Measurements from ENCODE around the gene TBX5.
"Not testable (repeated sequence)": the region's sequence is repeated elsewhere in the genome, so short reads cannot be mapped to it uniquely, and the experiment has no call there.

Gene TBX5

GRCh38 chr12:114384739-114385138, 21.2 kb downstream of the TBX5 start:
- DNase-seq (ENCODE audit: low read depth) = no peak

- DNase-seq (ENCODE audit: low read depth) = no peak
Observed at GRCh38 chr12:114381177-114381576, 24.8 kb downstream of the TBX5 start.

GRCh38 chr12:114371733-114372132, 34.2 kb downstream of the TBX5 start:
- DNase-seq (ENCODE audit: low read depth) = no peak

- no peak for DNase-seq (ENCODE audit: low read depth)
Observed at GRCh38 chr12:114371250-114371649, 34.7 kb downstream of the TBX5 start.

GRCh38 chr12:114368685-114369452, 37.1 kb downstream of the TBX5 start:
- no peak for DNase-seq (ENCODE audit: low read depth)

GRCh38 chr12:114361992-114362391, 44.0 kb downstream of the TBX5 start:
- no peak for DNase-seq (ENCODE audit: low read depth)

- no peak for DNase-seq (ENCODE audit: low read depth)
Observed at GRCh38 chr12:114361545-114361944, 44.4 kb downstream of the TBX5 start.

GRCh38 chr12:114360485-114360884, 45.5 kb downstream of the TBX5 start:
- DNase-seq (ENCODE audit: low read depth) = no peak

- no peak for DNase-seq (ENCODE audit: low read depth)
Observed at GRCh38 chr12:114355389-114356088, 50.4 kb downstream of the TBX5 start.

GRCh38 chr12:114349239-114349638, 56.7 kb downstream of the TBX5 start:
- not testable (repeated sequence) for DNase-seq (ENCODE audit: low read depth)

- no peak for DNase-seq (ENCODE audit: low read depth)
Observed at GRCh38 chr12:114347861-114348260, 58.1 kb downstream of the TBX5 start.

GRCh38 chr12:114344831-114345230, 61.1 kb downstream of the TBX5 start:
- DNase-seq (ENCODE audit: low read depth) = no peak

- no peak for DNase-seq (ENCODE audit: low read depth)
Observed at GRCh38 chr12:114344303-114344663, 61.7 kb downstream of the TBX5 start.

GRCh38 chr12:114343585-114344302, 62.2 kb downstream of the TBX5 start:
- no peak for DNase-seq (ENCODE audit: low read depth)

- no peak for DNase-seq (ENCODE audit: low read depth)
Observed at GRCh38 chr12:114342656-114343055, 63.3 kb downstream of the TBX5 start.

- no peak for DNase-seq (ENCODE audit: low read depth)
Observed at GRCh38 chr12:114341635-114342034, 64.3 kb downstream of the TBX5 start.

- no peak for DNase-seq (ENCODE audit: low read depth)
Observed at GRCh38 chr12:114340231-114340630, 65.7 kb downstream of the TBX5 start.

- no peak for DNase-seq (ENCODE audit: low read depth)
Observed at GRCh38 chr12:114339626-114340025, 66.3 kb downstream of the TBX5 start.

GRCh38 chr12:114335607-114336006, 70.3 kb downstream of the TBX5 start:
- no peak for DNase-seq (ENCODE audit: low read depth)

GRCh38 chr12:114334395-114334794, 71.5 kb downstream of the TBX5 start:
- no peak for DNase-seq (ENCODE audit: low read depth)

GRCh38 chr12:114328292-114328691, 77.7 kb downstream of the TBX5 start:
- no peak for DNase-seq (ENCODE audit: low read depth)

- DNase-seq (ENCODE audit: low read depth) = no peak
Observed at GRCh38 chr12:114327765-114328164, 78.2 kb downstream of the TBX5 start.

- no peak for DNase-seq (ENCODE audit: low read depth)
Observed at GRCh38 chr12:114321524-114321923, 84.4 kb downstream of the TBX5 start.
